SIG-M5 treated with dmso at 0.1 percent for 504 hours (cell line): ENCODE results near the gene LRSAM1.

Experiments
- DNase-seq: peaks from one replicate; lab custom pipeline; 2025; ENCODE audit not compliant: unreplicated experiment; lab: John Stamatoyannopoulos, UW

The LRSAM1 gene

DNA sequence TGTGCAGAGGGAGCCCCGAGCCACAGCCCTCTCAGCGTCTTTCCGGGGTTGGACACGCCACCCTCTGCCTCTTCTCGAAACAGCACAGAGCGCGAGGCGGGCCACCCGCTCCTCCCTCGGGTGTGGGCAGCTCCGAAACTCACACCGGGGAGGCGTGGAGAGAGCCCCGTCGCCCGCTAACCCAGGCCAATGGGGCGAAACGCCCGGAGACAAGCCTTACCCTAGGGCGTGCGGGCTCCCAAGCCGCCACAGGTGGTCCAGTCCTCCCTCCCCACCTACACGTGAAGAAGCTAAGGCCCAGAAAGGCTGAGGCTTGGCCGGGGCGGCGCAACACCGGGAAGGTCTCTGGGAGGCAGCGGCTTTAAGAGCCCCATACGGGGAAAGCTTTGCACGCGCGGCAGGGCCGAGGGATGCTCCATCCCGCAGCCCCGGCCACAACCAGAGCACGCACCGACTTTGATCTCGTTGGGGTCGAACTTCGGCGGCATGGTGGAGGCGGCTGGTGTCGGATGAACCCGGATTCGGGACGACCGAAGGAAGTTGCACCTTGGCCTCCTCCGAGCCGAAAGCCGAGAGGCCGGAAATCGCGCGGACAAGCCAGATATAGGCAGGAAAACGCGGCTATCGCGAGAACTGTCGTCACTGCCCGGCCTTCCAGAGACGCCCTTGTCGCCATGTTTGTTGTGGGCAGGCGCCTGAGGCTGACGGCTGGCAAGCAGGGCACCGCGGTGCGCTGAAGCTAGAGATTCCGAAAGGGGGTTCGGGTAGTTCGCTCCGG lies at the start of gene LRSAM1, which contains the start of gene RPL12:
Gene LRSAM1 (plus strand): TSS at position 681 of the 778 bp plus-strand sequence. CDS start 3,018 bp downstream, outside the sequence.
Gene RPL12 (minus strand): TSS at position 577 of the 778 bp plus-strand sequence. CDS start 89 bp downstream, at position 488.
- DNase-seq, result peak; percentile 84

DNA sequence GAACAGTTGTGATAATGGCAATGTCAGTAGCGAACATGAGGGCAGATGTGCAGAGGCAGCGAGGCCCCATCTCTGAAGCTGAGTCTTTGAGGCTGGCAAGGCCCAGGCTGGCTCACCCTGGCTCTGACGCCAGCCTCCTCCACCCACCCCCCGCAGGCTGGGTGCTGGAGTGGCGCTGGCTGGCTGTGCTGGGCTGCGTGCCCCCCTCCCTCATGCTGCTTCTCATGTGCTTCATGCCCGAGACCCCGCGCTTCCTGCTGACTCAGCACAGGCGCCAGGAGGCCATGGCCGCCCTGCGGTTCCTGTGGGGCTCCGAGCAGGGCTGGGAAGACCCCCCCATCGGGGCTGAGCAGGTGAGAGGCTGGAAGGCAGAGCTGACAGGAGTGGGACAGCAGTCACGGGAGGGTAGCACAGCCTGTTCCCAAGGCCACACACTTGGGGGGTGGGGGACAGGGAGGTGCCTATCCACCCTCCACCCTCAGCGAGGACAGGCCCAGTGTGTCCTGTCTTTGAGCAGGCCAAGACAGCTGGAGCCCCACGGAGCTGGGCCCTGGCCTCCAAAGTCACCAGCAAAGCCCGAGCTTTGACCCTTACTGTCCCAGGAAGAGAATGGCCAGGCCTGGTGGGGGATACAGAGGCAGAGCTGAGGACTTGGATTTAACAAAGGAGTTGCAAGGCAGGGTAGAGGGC lies 48.8 kb upstream of the LRSAM1 start:
- DNase-seq, result no peak

DNA sequence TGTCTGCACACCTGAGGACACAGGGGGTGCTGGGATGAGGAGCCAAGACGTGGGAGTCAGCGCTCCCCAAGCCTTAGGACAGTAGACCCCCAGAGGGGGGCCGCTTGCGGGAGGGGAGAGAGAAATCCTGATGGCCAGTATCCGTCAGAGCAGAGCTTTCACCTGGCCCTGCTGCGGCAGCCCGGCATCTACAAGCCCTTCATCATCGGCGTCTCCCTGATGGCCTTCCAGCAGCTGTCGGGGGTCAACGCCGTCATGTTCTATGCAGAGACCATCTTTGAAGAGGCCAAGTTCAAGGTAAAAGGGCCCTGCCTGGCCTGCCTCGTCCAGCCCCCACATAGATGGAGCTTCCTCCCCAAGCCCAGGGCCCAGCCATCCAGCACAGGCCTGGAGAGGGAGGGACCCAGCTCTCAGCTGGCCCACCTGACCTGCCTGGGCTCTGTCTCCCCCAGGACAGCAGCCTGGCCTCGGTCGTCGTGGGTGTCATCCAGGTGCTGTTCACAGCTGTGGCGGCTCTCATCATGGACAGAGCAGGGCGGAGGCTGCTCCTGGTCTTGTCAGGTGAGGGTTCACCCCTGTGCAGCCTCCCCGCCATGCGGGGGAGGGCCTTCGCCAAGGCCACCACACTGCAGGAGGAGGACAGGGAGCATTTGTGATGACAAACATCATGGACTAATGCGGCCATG lies 47.7 kb upstream of the LRSAM1 start:
- no peak for DNase-seq

DNA sequence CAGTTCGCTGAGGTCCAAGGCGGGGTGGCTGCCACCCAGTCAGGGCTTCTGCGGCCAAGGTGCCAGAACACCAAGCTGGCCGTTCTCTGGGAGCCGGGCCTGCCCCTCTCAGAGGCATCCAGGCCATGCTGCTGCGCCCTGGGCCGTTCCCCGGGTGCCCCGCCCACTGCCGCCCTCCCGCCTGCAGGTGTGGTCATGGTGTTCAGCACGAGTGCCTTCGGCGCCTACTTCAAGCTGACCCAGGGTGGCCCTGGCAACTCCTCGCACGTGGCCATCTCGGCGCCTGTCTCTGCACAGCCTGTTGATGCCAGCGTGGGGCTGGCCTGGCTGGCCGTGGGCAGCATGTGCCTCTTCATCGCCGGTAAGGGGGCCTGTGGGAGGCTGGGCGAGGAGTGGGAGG lies 46.7 kb upstream of the LRSAM1 start:
- no peak for DNase-seq

DNA sequence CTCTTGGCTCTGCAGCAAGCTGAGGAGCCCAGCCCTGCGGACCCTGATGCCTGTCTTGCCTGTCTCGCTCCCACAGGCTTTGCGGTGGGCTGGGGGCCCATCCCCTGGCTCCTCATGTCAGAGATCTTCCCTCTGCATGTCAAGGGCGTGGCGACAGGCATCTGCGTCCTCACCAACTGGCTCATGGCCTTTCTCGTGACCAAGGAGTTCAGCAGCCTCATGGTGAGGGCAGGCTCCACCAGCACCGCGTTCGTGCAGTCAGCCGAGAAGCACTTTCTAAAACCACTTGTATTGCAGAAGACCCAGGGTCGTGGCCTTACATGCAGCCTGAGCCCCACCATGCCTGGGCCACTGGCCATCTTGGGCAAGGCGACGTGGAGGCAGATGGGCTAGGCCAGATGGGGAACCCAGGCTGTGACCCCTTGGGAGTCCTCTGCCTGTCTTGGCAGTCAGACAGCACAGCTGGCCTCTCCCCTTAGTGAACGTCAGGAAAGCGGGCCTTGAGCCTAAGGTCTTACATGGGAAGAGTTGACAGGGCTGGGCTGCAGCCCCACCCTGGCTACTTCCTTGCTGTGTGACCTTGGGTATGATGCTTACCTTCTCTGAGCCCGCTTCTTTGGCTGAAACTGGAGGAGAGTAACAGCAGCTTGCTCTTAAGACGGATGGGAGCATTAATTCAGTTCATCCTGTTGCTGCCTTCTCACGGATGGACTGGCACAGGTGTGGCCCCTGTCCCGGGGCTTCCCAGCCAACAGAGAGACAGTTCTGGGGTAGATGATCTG lies 45.8 kb upstream of the LRSAM1 start:
- DNase-seq, result no peak

DNA sequence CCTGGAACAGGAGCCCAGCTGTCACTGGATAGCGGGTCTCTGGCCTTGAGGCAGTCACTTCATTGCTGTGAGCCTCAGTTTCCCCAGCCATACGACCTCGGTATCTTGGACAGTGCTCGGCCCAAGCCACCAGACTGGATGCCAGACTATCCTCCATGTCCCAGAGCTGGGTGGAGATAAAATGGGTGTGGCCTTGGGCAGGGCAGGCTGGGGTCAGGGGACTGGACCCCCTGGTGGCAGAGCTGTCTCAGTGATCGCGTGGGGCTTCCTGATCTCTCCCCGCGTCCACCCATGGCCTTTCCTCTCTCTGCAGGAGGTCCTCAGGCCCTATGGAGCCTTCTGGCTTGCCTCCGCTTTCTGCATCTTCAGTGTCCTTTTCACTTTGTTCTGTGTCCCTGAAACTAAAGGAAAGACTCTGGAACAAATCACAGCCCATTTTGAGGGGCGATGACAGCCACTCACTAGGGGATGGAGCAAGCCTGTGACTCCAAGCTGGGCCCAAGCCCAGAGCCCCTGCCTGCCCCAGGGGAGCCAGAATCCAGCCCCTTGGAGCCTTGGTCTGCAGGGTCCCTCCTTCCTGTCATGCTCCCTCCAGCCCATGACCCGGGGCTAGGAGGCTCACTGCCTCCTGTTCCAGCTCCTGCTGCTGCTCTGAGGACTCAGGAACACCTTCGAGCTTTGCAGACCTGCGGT lies 44.4 kb upstream of the LRSAM1 start:
- no peak for DNase-seq

DNA sequence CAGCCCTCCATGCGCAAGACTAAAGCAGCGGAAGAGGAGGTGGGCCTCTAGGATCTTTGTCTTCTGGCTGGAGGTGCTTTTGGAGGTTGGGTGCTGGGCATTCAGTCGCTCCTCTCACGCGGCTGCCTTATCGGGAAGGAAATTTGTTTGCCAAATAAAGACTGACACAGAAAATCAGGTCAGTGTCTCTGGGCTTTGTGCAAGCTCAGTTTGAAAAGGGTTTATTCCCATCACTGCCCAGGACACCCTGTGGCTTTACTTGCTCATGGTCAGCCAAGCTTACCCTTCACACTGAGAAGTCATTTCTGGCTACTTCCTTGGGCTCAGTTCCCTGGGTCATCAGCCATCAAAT lies 43.8 kb upstream of the LRSAM1 start:
- DNase-seq, result no peak

DNA sequence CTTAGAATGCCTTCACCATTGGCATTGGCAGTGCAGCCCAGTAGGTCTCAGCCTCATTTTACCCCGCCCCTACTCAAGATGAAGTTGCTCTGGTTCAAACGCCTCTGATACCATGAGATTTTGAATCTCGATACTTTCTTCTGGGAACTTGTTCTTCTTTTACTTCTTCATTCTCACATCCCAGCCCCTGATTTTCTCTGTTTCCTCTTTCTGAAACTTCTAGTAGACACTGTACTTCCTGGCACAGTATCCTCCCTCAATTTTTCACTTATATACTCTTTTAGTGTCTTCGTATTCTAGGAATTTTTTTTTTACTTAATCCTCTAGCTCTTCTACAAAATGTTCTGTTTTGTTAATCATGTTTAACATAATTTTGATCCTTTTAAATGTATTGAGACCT lies 40.2 kb upstream of the LRSAM1 start:
- DNase-seq, result peak; percentile 27

DNA sequence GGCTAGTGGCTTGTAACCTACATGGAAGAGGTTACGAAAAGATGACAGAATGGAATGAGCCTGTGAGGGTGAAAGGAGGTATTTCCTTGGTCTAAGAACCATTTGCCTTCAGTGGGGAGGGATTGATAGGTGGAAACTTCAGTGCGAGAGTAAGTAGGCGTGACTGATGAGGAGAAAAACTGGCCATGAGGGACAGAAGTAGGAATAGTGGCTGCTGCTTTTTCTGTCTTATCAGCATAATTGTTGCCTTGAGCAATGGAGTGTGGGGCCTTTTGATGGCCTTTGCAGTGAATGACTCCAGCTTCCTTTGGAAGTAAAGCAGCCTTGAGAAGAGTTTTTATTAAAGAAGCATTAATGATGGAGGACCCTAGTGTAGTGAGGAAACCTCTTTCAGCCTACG lies 36.2 kb upstream of the LRSAM1 start:
- DNase-seq, result no peak

DNA sequence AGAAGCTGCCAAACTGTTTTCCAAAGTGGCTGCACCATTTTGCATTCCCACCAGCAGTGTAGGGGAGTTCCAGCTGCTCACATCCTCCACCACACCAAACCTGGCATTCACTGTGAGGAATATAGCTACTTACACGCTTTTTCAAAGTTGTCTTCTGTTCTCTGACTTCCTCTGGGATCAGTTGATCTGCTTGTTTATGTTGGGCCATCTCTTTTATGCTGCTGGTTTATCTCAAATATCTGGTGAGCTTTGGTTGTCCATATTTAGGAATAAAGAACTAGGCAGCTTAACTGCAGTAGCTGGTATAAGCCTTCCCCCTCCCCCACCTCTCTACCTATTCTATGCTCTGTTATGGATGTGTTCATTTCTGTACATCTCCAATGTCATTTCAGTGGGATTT lies 35.7 kb upstream of the LRSAM1 start:
- DNase-seq, result no peak

DNA sequence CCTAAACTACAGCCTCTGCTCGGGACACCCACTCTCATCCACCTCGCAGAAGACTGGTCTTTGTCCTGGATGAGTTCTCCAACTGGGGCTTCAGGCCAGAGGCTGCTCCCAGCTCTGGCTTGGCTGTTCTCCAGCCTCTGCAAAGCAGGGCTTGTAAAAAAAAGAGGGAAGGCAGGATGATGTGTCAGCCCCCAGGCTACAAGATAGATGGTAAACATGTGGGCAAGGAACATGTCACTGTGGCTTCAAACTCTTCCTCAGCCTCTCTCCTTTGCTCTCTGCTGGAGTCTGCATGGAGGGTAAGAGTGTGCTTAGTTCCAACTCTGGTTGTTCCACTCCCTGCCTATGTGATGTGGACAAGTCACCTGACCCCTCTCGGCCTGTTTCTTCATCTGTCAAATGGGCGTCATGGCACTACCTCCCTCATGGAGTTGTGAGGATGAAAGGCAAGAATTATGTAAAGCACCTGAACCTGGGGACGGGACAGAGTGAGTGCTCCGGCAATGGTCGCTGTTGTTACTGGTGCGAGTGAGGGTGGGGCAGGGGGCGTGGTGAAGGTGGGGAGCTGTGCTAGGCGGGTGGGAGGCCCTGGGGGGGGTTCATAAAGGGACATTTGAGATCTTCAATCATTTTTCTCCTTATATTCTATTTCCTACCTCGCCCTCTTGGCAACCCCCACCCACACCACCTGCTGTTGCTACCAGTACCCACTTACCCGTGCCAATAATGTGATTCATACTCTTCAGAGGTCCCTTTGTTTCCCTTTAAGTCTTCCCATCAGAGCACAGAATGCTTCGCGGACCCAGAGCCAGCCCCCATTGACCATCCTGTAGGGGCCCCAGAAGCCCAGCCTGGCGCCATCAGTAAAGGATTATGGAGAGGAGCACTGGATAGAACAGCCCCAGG lies 33.9 kb upstream of the LRSAM1 start:
- DNase-seq, result no peak

DNA sequence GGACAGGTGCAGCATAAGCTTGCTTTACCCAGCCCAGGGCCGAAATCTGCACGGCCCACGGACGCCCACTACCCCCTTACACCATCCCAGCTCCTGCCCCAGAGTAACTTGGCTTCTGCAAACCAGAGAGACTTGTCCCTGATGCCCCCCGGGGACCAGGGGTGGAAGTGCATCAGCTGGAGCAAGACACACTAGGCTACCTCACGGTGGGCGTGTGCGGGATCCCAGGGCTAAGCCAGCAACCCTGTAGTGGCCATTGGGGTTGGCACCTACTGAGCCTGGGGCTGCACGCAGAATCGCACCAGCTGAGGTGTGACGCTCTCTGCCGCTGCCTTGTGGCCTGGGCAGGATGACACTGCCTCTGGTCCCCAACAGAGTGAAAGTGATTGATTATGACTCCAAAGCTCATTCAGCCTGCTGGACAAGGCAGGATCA lies 33.3 kb upstream of the LRSAM1 start:
- DNase-seq, result no peak

DNA sequence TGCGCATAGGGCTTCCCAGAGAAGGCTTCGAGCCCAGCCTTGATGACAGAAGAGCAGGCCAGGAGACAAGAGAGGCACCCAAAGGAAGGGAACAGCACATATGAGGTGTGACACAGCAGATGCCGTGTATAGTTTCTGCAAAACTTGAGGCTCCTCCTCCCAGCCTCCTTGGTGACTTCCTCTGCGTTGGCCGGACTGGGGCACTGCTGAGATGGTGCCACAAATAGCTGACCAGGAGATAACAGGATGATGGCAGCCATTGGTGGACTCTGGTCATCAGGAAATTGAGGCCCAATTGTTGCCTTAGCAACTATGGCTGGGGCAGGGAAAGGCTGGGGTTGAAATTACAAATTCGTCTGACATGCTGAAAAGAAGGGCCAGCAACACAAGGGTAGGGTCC lies 32.0 kb upstream of the LRSAM1 start:
- no peak for DNase-seq

DNA sequence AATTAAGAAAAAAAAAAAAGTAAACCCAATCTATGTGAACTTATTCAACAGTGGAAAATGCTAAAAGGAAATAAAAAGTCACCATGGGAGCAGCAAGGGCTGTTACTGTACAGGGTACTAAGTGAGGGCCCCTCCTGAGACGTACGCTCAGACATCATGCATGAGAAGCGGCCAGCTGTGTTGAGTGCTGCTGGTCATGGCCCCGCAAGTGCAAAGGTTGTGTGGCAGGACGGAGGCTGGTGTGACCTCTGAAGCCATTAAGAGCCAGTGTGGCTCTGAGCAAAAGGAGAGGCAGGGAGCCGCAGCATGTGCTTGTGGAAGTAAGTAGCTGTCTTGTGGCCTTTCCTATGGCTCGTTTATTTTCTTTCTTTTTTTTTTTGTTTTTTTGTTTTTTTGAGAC lies 30.3 kb upstream of the LRSAM1 start:
- DNase-seq, result no peak

DNA sequence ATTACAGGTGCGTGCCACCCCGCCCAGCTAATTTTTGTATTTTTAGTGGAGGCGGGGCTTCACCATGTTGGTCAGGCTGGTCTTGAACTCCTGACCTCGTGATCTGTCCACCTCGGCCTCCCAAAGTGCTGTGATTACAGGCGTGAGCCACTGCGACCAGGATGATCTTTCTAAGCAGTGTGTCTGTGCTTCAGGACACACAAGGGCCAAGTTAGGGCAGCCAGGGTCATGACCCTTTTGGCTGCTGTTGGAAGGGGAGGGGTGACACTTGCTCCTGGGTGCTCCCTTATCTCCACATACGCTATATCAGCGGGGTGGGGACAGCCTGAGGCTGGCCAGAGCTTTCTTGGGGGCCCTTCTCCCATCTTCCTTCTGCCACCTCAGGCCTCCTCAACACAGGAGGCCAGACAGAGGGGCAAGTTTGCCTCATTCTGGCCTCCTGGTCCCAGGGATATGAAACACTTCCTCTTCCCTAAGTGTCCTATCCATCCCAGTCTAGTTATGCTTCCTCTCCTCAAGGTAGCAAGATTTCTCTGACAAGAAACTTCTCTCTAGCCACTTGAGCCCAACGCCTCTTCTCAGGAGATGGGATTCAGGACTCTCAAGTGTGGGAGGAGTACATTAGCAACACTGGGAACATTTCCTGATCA lies 29.1 kb upstream of the LRSAM1 start:
- no peak for DNase-seq

DNA sequence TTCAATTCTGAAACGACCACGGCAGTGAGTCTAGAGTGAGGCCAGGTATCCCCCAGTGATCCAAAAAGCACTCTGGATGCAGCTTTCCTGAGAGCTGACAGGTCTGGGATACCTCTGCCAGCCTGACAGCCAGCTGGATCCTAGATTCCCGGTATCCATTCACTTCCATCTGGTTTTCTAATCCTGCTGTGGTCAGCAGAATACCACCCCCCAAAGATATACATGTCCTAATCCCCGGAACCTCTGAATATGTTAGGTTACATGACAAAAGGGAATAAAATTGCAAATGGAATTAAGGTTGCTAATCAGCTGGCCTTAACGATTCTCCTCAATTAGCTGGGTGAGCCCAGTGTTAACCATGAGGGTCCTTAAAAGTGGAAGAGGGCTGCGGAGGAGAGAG lies 28.5 kb upstream of the LRSAM1 start:
- DNase-seq, result no peak

DNA sequence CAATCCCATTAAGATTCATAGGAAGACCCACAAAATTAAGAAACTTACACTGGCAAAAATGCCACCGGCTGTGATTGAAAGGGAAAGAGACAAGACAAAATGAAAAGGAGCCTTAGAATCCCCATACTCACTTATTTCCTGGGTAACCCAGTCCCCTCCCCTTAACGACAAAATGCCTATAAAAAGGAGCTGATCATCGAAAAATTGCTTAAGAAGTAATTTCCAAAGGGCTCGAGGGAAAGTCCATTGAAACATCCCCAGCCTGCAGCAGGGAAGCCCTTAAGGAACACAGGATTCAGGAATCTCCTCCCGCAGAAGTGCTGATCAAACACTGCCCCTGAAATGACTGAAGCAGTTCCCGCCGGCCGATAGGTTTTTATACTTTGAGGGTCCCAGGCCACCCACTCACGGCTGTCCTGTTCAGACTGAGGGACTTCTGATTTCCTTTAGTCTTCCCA lies 27.8 kb upstream of the LRSAM1 start:
- no peak for DNase-seq

DNA sequence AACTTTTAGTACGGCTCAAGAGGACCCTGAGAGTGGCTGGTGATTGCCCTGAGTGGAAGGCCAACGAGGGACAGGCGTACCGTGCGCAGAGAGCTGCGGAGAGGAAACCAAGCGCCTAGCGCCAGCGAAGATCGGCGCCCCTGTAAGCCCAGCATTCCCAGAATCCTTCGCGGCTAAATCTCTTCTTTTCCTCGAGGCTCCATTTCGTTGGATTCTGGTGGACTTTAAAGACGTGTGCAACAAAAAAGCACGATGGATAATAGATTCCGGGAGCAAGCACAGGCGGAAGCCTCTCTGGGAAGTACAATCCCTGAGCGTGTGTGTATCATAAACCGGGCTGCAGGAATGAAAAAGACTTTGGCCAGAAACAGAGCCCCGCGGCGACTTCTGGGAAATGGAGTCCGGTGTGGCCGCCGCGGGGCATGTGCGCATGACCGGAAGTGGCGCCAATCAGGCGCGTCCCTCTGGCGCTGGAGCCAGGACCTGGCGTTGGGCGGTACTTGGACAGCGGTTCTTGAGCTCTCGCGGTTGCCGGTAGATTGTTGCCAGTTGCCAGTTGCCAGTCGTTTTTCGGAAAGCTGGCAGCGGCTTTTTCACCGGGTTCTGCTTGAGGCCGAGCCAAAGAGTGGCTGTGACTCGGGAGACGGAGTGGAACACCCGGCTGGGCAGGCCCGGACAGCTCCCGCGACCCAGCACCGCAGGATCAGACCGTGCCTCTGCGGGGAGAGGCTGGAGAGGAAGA lies 27.2 kb upstream of the LRSAM1 start, which contains the start of gene ZNF79:
Gene ZNF79 (plus strand): TSS at position 449 of the 742 bp plus-strand sequence. CDS start 406 bp downstream, outside the sequence.
- DNase-seq, result peak; percentile 82
